Ishikawa (cell line): ENCODE results near the gene ALX3.

ENCODE experiments used
- CEBPB ChIP-seq: IDR thresholded peaks from 2 replicates; pipeline ENCODE4 v1.6.1; 2012
- CREB1 ChIP-seq: IDR thresholded peaks from 2 replicates; pipeline ENCODE4 v1.6.1; 2012; ENCODE audit warnings: low read depth
- EGR1 ChIP-seq: IDR thresholded peaks from 2 replicates; pipeline ENCODE4 v1.6.1; 2012
- EP300 ChIP-seq: IDR thresholded peaks from 2 replicates; pipeline ENCODE4 v1.6.1; 2012; ENCODE audit warnings: borderline replicate concordance
- MAX ChIP-seq: IDR thresholded peaks from 2 replicates; pipeline ENCODE4 v1.6.1; 2012
- RAD21 ChIP-seq: IDR thresholded peaks from 2 replicates; pipeline ENCODE4 v1.6.1; 2012; ENCODE audit warnings: low read depth
- REST ChIP-seq: IDR thresholded peaks from 2 replicates; pipeline ENCODE4 v1.6.1; 2012; ENCODE audit warnings: low read depth, mild to moderate bottlenecking
- TAF1 ChIP-seq: IDR thresholded peaks from 2 replicates; pipeline ENCODE4 v1.6.1; 2012; ENCODE audit warnings: low read depth, mild to moderate bottlenecking
- TCF12 ChIP-seq: IDR thresholded peaks from 2 replicates; pipeline ENCODE4 v1.6.1; 2012; ENCODE audit warnings: low read depth
- TEAD4 ChIP-seq: IDR thresholded peaks from 2 replicates; pipeline ENCODE4 v1.6.1; 2012
- YY1 ChIP-seq: IDR thresholded peaks from 2 replicates; pipeline ENCODE4 v1.6.1; 2012; ENCODE audit warnings: low read depth

GRCh38 chr1:110086961-110087360, 16.5 kb upstream of the ALX3 start:
- TF ChIP-seq TCF12: no peak
- TF ChIP-seq RAD21: no peak
- no peak for TF ChIP-seq CREB1
- TF ChIP-seq CEBPB: no peak
- TF ChIP-seq MAX: no peak
- TF ChIP-seq TEAD4: no peak
- no peak for TF ChIP-seq EGR1
- no peak for TF ChIP-seq REST
- TF ChIP-seq YY1: no peak
- no peak for TF ChIP-seq EP300
- TF ChIP-seq TAF1: no peak
